ENCODE measurements around the gene ARHGEF33.

- TF ChIP-seq CTCF (IDR thresholded peaks at IDR 0.05) (no peak), ZFX (IDR thresholded peaks at IDR 0.05; ENCODE audit: borderline replicate concordance) (no peak)
These were observed 59.3 kb downstream of the ARHGEF33 start for GRCh38 chr2:38948995-38949394.

All from 22Rv1 (cell line).